HG02840 (cell line): Measurements from ENCODE around the gene CCNB1IP1.
A peak's percentile ranks its signal among the peaks of the same experiment; 100 is the strongest.
"Not testable (repeated sequence)": the region's sequence is repeated elsewhere in the genome, so short reads cannot be mapped to it uniquely, and the experiment has no call there.

Experiments
- ATAC-seq: cut with Tn5 transposase; IDR thresholded peaks from one replicate; pipeline ENCODE4 v1.9.1; 2021; ENCODE audit warnings: mild to moderate bottlenecking, moderate library complexity, moderate number of reproducible peaks; ENCODE audit not compliant: unreplicated experiment, low FRiP score

Gene CCNB1IP1

DNA sequence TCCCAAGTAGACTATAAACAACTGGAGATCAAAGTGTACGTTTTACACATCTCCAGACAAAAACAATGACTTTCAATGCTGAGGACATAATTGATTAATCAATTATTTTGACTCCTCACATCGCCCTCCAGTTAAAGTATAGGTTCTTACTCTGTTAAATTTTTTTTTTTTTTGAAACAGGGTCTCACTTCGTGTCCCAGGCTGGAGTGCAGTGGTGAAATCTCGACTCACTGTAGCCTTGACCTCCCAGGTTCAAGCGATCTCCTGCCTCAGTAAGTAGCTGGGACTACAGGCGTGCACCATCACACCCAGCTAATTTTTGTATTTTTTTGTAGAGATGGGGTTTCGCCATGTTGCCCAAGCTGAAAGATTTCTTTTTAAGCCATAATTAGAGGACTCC is 938 bp upstream of the CCNB1IP1 start:
- no peak for ATAC-seq

- ATAC-seq, result no peak
Observed at GRCh38 chr14:20333494-20333841, 389 bp upstream of the CCNB1IP1 start.

DNA sequence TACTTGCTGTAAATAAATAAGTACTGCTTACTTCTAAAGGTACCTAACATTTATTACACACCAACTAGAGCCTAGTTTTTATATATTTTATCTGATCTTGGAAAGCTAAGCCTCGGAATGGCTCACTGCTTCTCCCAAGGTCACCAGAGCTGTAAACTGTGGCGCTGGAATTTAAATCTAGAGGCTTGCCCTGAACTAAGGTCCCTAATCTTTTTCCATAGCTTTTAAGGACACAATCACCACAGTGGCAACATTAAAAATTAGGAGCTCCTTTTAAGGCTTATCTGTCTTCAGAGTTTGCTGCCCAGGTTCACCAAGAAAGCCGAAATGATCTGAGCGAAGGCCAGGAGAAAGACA is 670 bp downstream of the CCNB1IP1 start:
- ATAC-seq, result no peak

GRCh38 chr14:20331053-20331613 is 1.9 kb downstream of the CCNB1IP1 start:
- no peak for ATAC-seq

DNA sequence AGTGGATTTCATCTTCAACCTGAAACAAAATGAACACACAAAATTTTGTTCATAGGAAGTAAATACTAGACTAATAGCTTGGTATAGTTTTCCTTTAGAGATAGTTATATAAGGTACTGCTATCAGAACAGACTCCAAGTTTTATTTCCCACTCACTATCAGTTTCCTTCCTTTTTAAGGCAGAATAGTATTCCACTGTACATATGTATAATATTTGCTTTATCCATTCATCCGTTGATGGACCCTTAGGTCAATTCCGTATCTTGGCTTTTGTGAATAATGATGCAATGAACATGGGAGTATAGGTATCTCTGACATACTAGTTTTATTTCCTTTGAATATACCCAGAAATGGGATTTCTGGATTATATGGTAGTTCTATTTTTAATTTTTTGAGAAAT is 3.7 kb downstream of the CCNB1IP1 start:
- ATAC-seq, result no peak

DNA sequence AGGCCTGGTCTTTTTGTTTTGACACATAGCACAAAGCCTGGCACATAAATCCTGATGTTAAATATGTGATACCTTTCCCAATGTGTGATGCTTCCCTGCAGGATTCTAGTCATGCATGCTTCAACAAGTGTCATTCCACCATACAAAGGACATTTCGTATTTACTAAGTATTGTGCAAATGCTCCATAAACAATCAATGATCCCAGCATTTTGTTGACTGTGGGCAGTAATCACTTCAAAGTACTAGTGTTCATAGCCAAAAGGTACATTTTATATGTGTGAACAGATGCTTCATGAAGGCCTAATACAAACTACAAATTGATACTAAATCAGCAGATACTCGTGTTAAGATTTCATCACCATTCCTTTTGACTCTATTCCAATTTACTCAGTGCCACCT is 4.4 kb downstream of the CCNB1IP1 start:
- ATAC-seq, result no peak

DNA sequence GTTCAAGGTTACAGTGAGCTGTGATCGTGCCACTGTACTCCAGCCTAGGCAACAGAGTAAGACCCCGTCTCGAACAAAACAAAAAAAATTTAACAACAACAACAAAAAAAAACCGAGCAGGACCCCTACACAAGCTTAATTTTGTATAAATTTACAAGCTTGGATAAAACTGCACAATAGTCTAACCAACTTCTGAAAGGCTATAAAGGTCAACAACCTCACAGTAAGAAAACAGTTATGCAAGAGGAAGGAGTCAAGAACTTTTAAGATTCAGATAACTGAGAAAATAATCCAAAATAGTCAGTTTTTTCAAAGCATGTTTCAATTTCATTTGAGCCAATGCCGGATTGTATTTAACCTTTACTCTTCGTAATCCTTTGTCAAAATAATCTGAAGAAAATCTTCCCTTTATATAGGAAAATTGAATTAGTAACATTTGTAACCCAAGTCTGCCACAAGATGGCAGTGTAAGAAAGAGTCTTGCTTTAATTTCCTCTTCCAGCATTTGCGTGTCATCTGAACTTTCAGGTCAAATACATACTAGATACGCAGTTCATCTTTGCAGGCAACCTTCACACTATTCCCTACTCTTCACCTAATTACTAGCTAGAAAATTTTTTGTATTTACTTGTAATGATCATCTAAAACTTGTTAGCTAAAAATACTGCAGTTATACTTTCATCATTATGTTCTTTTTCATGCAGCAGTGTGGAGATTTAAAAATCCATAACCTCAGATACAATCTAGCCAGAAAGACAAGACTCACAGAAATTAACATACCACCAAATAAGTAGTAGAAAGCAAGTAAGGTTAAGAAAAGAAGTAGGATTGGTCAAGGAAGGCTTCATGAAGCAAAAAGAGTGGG is 5.8 kb downstream of the CCNB1IP1 start:
- ATAC-seq, result no peak

DNA sequence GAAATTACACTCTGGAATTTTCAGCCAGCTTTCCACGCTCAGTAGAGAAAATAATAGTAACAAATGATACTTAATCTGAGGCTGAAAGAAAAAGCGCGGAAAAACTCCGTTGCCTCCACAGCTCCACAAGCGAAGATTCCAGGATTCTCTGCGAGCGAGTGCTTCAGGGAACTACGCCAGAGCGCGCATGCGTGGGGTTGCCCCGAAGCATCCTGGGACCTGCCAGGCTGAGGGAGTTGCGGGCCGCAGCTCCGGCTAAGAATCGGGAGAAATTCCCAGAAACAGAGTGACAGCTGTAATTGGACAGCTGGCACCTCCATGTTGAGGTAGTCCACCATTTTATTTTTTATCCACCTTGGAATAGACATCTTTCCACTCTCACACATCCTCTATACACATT is 15.4 kb downstream of the CCNB1IP1 start:
- ATAC-seq, result no peak

DNA sequence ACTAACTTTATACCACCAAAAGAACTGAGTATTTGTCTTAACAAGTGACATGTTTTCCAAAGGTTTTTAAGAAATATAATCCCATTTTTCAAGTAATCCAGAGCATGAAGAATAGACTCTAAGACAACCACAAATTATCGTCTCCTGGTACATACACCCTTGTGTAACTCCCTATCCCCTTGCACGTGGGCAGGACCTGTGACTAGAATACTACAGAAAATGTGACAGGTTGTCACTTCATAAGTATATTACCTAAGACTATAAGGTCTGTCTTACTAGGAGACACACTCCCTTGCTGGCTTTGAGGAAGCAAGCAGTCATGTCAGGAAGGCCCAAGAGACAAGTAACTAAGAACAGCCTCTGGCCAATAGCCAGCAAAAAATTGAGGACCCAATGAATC is 19.1 kb downstream of the CCNB1IP1 start:
- no peak for ATAC-seq

DNA sequence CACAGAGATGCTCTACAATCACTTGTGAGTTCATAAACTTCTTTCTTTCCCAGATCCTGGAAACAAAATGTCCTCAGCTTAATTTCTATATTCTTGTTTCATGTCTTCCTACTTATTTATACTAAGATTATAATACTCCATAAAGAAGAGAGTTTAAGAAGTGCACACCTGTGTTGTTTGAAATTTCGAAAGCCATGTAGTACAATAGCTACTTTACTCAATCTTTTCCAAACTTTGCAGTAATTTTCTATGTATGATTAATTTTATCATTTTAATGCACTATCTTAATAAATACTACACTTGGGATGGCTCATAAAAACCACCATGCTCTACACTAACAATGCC is 27.0 kb downstream of the CCNB1IP1 start:
- ATAC-seq, result no peak

DNA sequence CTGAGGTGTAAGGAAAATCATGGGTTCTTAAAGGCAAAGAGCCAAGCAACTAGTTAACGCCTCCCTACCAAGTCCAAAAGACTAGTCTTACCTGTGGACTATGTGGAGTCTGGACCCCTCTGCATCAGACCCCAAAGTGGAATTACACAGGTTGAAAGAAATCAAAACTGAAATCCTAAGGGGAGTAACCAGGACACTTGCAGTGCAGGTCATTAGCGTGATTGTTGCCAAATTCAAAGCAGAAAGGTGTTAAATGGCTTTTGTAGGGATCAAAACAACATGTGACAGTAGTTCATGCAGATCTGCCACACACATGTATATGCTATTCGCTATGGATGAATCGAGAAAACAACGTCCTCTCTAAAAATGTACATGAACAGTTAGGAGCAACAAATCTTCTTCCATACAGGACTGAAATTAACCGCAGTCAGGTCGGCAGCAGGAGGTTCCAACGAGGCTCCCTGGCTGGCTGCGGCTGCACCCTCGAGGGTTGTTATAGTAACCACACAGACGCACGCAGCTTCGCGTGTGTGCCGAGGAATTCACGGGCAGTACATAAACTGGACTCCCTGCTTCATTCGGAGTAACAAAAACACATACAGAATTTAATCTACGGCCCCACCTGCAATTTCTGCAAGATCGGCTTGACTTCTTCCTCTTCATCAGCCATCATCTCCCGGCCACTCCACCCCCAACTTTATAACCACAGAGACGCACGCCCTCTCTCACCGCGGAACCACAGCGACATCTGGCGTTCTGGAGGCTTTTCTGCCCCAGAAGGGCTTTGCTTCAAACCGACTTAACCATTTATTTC is 27.6 kb downstream of the CCNB1IP1 start, which contains the start of gene TTC5:
Gene TTC5 (minus strand): TSS at position 687 of the 814 bp plus-strand sequence. CDS start 14 bp downstream, at position 673.
- peak; percentile 85 for ATAC-seq

DNA sequence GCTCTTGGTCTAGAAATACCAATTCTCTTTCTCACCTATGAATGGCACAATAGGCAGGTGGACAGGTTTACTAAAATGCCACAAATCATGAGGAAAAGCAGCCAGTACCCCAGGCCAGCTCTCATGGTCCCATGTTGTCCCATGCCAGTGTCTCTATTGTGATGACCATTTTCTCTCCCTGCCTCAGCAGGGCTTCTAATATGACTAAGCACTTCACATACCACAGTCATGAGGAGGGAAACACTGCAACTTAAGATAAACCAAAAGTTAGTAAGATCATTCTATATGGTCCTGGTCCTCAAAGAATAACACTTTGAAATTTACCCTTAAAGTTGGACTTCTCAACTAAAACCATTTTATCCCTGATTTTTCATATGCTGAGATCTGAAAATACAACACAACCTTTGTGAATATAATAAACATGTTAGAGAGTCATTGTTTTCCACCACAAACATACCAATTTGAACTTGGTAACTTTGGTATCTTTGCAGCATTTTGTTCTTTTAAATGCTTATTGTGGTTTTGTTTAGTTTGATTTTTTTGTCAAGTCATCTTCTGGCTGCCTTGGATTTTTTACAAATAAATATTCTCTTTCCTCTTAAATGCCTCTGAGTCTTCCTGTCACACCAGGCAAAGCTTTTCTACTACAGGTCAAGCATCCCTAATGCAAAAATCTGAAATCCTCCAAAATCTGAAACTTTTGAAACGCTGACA is 30.9 kb downstream of the CCNB1IP1 start:
- no peak for ATAC-seq

DNA sequence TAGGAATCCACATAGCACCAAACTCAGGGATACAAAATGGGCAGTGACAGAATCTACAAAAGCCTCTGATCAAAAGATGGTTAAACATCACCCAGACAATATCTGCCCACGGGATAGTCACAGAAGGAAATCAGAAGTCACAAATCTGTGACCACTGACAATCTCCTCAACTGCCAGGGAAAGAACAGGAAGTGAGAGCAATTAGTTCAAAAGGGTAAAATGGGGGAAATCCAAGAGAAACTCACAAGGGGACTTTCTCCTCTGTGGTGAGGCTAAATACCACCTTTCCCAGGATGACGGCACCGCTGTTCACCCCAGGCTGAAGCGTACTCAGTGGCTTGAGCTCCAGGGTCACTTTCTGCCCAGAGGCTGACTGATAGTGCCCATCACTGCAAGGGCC is 38.0 kb downstream of the CCNB1IP1 start:
- peak; percentile 95 for ATAC-seq

GRCh38 chr14:20294636-20295035 is 38.4 kb downstream of the CCNB1IP1 start:
- no peak for ATAC-seq

GRCh38 chr14:20281998-20282397 is 51.1 kb downstream of the CCNB1IP1 start:
- ATAC-seq, result not testable (repeated sequence)

DNA sequence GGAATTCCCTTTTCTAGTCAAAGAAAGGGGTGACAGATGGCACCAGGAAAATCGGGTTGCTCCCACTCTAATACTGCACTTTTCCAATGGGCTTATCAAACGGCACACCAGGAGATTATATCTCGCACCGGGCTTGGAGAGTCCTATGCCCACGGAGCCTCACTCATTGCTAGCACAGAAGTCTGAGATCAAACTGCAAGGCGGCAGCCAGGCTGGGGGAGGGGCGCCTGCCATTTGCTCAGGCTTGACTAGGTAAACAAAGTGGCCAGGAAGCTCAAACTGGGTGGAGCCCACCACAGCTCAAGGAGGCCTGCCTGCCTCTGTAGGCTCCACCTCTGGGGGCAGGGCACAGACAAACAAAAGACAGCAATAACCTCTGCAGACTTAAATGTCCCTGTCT is 52.8 kb downstream of the CCNB1IP1 start:
- not testable (repeated sequence) for ATAC-seq

GRCh38 chr14:20278414-20278813 is 54.7 kb downstream of the CCNB1IP1 start:
- no peak for ATAC-seq

GRCh38 chr14:20277409-20277808 is 55.7 kb downstream of the CCNB1IP1 start:
- ATAC-seq, result no peak

DNA sequence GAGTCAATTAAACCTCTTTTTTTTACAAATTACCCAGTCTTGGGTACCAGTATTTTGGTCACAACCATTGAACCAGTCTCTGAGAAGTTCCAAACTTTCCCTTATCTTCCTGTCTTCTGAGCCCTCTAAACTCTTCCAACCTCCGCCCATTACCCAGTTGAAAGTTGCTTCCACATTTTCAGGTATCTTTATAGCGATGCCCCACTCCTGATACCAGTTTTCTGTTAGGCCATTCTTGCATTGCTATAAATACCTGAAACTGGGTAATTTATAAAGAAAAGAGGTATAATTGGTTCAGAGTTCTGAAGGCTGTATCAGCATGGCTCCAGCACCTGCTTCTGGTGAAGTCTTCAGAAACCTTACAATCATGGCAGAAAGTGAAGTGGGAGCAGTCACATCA is 59.0 kb downstream of the CCNB1IP1 start:
- no peak for ATAC-seq

DNA sequence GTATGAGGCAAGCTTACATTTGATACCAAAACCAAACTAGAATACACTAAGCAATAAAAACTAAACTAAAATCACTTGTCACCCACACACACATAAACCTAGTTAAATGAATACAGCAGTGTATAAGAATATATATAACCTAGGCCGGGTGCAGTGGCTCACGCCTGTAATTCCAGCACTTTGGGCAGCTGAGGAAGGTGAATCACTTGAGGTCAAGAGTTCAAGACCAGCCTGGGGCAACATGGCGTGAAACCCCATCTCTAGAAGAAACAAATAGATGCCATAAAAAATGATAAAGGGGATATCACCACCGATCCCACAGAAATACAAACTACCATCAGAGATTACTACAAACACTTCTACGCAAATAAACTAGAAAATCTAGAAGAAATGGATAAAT is 68.7 kb downstream of the CCNB1IP1 start:
- not testable (repeated sequence) for ATAC-seq

DNA sequence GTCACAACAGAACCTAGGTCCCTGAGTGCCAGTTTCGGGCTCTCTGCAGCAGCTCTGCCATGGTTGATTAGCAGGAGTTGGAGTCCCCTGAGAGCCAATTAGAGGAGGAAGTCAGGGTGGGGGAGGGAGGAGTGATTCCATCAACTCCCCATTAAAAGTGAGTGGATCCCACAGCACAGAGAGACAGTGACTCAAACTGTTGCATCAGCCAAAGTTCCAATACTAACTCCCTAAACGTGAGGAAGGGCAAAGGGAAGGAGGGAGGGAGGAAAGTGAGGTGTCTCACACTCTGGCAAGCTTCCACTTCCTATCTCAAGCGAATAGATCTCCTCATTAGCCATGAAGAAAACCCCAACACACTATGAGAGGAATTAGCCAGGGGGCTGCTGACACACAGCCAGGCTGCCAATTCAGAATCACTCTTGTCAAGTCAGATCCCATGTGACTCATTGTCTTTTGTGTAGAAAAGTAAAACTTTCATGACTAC is 70.4 kb downstream of the CCNB1IP1 start:
- no peak for ATAC-seq
